HEK293T (cell line): ENCODE data around the gene MTERF1.

Source experiments
- BHLHE40 ChIP-seq: fragments of 450-650 bp; IDR thresholded peaks from 2 replicates; pipeline ENCODE4 v1.6.1; 2016; ENCODE audit warnings: mild to moderate bottlenecking, moderate library complexity, borderline replicate concordance
- CTBP1 ChIP-seq: fragments of 450-650 bp; IDR thresholded peaks from 2 replicates; pipeline ENCODE4 v1.6.1; 2016; ENCODE audit warnings: borderline replicate concordance
- FOXA1 ChIP-seq: fragments of 450-650 bp; IDR thresholded peaks from 2 replicates; pipeline ENCODE4 v1.6.1; 2016; ENCODE audit warnings: mild to moderate bottlenecking
- FOXK2 ChIP-seq: fragments of 450-650 bp; IDR thresholded peaks from 2 replicates; pipeline ENCODE4 v1.6.1; 2016; ENCODE audit warnings: mild to moderate bottlenecking
- FOXM1 ChIP-seq: fragments of 450-650 bp; IDR thresholded peaks from 2 replicates; pipeline ENCODE4 v1.6.1; 2017; ENCODE audit warnings: mild to moderate bottlenecking, borderline replicate concordance
- HDGF ChIP-seq: fragments of 450-650 bp; IDR thresholded peaks from 2 replicates; pipeline ENCODE4 v1.6.1; 2017; ENCODE audit warnings: antibody characterized with exemption, borderline replicate concordance
- L3MBTL2 ChIP-seq: fragments of 450-650 bp; conservative IDR thresholded peaks from 2 replicates; pipeline ENCODE4 v1.6.1; 2016; ENCODE audit warnings: mild to moderate bottlenecking
- SP1 ChIP-seq: fragments of 450-650 bp; IDR thresholded peaks from 2 replicates; pipeline ENCODE4 v1.6.1; 2017
- SUZ12 ChIP-seq: fragments of 450-650 bp; IDR thresholded peaks from 2 replicates; pipeline ENCODE4 v1.6.1; 2016; ENCODE audit warnings: mild to moderate bottlenecking
- TARDBP ChIP-seq: fragments of 450-650 bp; IDR thresholded peaks from 2 replicates; pipeline ENCODE4 v1.6.1; 2016
- ZNF384 ChIP-seq: fragments of 450-650 bp; IDR thresholded peaks from 2 replicates; pipeline ENCODE4 v1.6.1; 2016
- TF ChIP-seq, protein P1 (sequence below): fragments of 450-650 bp; IDR thresholded peaks from 2 replicates; pipeline ENCODE4 v1.6.1; 2016

DNA sequence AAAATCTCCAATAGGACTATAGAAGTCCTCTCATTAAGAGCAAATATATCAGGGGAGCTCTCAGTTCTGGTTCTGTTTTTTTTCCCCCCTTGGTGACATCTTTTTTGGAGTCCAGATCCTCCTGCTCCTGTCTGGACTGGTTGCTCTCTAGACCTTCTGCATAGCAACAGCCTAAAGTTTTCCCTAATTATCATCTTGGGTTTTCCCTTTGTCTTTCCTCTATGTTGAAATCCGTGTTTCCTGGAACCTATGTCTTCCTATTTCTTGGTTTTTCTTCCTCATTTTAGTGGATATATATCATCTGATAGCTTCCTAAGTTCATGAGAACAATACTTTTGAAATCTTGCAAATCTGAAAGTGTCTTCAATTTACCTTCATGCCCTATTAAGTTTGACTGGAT lies 29.7 kb upstream of the MTERF1 start:
- TF ChIP-seq BHLHE40 (no peak), SP1 (no peak), CTBP1 (no peak), FOXM1 (no peak), TARDBP (no peak), ZNF384 (no peak), HDGF (no peak), L3MBTL2 (no peak), SUZ12 (no peak), FOXK2 (no peak), FOXA1 (no peak)
- TF ChIP-seq, protein P1, sequence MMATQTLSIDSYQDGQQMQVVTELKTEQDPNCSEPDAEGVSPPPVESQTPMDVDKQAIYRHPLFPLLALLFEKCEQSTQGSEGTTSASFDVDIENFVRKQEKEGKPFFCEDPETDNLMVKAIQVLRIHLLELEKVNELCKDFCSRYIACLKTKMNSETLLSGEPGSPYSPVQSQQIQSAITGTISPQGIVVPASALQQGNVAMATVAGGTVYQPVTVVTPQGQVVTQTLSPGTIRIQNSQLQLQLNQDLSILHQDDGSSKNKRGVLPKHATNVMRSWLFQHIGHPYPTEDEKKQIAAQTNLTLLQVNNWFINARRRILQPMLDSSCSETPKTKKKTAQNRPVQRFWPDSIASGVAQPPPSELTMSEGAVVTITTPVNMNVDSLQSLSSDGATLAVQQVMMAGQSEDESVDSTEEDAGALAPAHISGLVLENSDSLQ, result no peak
